HG03103 (cell line): ENCODE measurements around the gene SERPINF2.
A peak's percentile ranks its signal among the peaks of the same experiment; 100 is the strongest.
"Not testable (repeated sequence)": the region's sequence is repeated elsewhere in the genome, so short reads cannot be mapped to it uniquely, and the experiment has no call there.

Experiments used
- ATAC-seq: cut with Tn5 transposase; IDR thresholded peaks from one replicate; pipeline ENCODE4 v1.9.1; 2021; ENCODE audit warnings: low read depth; ENCODE audit not compliant: unreplicated experiment

The SERPINF2 gene

DNA sequence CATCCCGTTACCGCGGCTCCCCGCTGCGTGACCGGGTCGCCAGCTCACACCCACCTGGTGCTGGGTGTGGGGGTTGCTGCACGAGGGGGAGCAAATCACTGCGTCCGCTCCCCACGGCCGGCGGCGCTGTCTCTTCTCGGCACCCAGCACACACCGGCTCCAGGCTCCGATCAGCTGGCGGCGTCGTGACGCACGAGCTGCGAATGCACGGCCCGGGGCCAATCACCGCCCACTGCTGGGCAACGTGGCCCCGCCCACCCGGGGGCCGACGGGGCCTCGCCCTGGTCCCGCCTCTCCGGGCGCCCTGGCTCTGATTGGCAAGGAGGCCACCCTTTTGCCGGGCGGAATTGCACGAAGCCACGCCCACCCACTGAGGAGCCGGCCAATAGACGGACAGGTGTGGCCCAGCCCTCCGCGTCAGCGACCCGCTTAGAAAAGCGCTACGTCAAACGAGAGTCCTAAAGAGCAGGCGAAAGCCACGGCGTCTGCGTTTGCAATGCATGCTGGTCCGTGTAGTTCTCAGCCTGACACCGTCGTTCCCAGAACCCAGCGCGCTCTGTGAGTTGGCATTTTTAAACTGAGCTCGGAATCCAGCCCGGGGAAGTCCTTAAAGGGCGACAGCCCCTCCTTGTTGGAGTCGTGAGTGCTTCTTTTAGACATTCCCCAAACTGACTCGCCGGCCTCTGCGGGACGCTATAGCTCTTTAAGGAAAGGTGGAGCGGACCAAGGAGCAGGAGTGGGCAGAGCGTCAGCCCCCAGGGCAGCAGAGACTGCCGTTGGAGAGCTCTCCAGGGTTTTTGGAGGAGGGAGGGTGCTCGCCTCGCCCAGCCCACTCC, 26.4 kb upstream of the SERPINF2 start:
- ATAC-seq, result peak; percentile 67

- ATAC-seq, result peak; percentile 29
Measured at GRCh38 chr17:1716912-1717695, 25.6 kb upstream of the SERPINF2 start.

- no peak for ATAC-seq
Measured at GRCh38 chr17:1718362-1719165, 24.1 kb upstream of the SERPINF2 start.

- no peak for ATAC-seq
Measured at GRCh38 chr17:1720856-1721386, 21.8 kb upstream of the SERPINF2 start.

GRCh38 chr17:1722022-1722421, 20.6 kb upstream of the SERPINF2 start:
- not testable (repeated sequence) for ATAC-seq

DNA sequence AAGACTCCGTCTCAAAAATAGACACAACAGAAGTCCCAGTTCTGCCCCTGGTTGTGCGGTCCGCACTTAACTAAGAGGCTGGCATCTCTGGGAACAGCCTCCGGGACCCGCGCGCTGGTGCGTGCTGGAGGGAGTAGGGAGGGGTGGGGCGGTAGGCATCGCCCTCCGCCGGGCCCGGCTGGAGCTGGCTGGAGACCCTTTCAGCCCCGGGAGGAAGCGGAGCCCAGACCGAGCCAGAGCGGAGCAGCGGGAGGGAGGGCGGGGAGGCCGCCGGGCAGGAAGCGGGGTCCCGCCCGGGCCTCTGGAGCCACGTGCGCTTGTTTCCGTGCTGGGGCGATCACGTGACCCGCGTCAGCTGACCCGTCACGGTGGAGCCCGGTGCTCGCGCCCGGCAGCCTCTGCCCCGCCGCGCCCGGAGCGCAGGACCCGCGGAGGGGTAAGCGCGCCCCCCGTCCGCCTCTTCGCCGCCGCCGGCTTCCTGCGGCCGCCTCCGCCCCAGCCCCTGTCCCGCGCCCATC, 18.3 kb upstream of the SERPINF2 start, which contains the start of gene WDR81:
TSS of gene WDR81 (plus strand) at position 354 of the 518 bp plus-strand sequence. CDS start 256 bp downstream, outside the sequence.
- ATAC-seq, result no peak

DNA sequence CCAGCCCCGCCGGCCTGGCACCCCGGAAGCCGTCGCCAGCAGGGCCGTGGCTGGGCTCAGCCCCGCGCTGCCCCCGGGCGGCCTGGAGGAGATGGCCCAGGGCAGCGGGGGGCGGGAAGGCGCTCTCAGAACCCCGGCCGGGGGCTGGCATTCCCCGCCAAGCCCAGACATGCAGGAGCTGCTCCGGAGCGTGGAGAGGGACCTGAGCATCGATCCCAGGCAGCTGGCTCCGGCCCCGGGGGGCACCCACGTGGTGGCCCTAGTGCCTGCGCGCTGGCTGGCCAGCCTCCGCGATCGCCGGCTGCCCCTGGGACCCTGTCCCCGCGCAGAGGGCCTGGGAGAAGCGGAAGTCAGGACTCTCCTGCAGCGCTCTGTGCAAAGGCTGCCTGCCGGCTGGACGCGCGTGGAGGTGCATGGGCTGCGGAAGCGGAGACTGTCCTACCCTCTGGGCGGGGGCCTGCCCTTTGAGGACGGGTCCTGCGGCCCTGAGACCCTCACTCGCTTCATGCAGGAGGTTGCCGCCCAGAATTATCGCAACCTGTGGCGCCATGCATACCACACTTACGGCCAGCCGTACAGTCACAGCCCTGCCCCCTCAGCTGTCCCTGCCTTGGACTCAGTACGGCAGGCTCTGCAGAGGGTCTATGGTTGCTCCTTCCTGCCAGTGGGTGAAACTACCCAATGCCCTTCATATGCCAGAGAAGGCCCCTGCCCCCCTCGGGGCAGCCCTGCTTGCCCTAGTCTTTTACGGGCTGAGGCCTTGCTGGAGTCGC, 17.6 kb upstream of the SERPINF2 start:
- ATAC-seq, result no peak

DNA sequence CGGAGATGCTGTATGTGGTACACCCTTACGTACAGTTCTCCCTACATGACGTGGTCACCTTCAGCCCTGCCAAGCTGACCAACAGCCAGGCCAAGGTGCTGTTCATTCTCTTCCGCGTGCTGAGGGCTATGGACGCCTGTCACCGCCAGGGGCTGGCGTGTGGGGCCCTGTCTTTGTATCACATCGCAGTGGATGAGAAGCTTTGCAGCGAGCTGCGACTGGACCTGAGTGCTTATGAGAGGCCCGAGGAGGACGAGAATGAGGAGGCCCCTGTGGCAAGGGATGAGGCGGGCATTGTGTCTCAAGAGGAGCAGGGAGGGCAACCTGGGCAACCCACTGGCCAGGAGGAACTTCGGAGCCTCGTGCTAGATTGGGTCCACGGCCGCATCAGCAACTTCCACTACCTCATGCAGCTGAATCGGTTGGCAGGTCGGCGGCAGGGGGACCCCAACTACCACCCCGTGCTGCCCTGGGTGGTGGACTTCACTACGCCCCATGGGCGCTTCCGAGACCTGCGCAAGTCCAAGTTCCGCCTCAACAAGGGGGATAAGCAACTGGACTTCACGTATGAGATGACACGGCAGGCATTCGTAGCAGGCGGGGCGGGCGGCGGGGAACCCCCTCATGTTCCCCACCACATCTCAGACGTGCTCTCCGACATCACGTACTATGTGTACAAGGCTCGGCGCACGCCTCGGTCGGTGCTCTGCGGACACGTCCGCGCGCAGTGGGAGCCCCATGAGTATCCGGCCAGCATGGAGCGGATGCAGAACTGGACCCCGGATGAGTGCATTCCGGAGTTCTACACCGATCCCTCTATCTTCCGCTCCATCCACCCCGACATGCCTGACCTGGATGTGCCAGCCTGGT, 16.8 kb upstream of the SERPINF2 start:
- no peak for ATAC-seq

GRCh38 chr17:1726626-1727257, 15.9 kb upstream of the SERPINF2 start:
- ATAC-seq, result no peak

- no peak for ATAC-seq
Measured at GRCh38 chr17:1727258-1727789, 15.3 kb upstream of the SERPINF2 start.

GRCh38 chr17:1727876-1728630, 14.6 kb upstream of the SERPINF2 start:
- no peak for ATAC-seq

DNA sequence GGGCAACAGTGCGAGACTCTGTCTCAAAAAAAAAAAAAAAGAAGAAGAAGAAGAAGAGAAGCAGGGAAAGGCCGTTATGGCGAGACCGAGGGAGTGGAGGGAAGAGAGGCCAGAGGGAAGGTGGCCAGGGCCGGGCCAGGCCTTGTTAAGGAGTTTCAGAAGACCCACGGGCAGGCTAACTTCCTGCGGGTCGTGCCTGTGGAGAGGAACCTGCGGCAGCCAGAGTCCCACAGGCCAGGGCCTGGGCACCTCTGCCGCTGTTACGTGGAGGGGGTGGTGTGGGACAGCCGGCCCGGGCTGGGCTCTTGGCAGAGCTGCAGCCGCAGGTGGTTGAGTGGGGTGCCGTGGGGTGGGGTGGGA, 12.7 kb upstream of the SERPINF2 start:
- ATAC-seq, result no peak

GRCh38 chr17:1730326-1731193, 12.1 kb upstream of the SERPINF2 start:
- no peak for ATAC-seq

DNA sequence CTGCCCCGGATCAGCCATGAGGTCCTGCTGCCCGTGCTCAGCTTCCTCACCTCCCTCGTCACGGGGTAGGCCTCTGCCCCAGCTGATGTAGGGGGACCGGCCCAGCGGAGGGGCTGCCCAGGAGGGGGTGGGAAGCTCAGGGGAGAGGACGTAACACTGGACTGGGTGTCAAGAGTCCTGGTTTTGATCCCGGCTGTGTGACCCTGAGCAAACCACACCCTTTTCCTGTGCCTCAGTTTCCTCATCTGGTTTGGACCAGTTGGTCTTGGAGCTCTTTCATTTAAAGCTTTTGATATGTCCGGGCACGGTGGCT, 11.5 kb upstream of the SERPINF2 start:
- no peak for ATAC-seq

DNA sequence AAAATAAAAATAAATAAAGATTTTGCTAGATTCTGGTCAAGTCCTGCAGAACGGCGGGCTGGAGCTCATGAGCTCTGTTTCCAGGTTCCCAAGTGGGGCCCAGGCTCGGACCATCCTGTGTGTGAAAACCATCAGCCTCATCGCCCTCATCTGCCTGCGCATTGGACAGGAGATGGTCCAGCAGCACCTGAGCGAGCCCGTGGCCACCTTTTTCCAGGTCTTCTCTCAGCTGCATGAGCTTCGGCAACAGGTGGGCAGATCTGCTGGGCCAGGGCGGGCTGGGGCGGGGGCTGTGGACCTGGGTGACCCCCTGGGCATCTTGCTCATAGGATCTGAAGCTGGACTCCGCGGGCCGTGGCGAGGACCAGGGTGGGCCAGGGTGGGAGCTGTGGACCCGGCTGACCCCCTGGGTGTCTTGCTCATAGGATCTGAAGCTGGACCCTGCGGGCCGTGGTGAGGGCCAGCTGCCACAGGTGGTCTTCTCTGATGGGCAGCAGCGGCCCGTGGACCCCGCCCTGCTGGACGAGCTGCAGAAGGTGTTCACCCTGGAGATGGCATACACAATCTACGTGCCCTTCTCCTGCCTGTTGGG, 10.3 kb upstream of the SERPINF2 start:
- no peak for ATAC-seq

GRCh38 chr17:1732833-1733321, 9.8 kb upstream of the SERPINF2 start:
- no peak for ATAC-seq
